Duodenal mucosa (tissue), 2 donors: Measurements from ENCODE around the gene ATP2B2.

ENCODE experiments used
- H3K27ac ChIP-seq: one replicate; pipeline ENCODE4 v1.7.0; 2013; ENCODE audit warnings: low read depth, low read length
- H3K27me3 ChIP-seq, 2 donors: one replicate each; pipeline ENCODE4 v1.7.0; 2013; ENCODE audit warnings: low read length in 2 of 2, control low read depth in 1 of 2; ENCODE audit not compliant: insufficient read depth in 2 of 2, control insufficient read depth in 1 of 2
- H3K36me3 ChIP-seq, 2 donors: one replicate each; pipeline ENCODE4 v1.7.0; 2013; ENCODE audit warnings: low read length in 2 of 2, control low read depth in 1 of 2; ENCODE audit not compliant: insufficient read depth in 2 of 2, control insufficient read depth in 1 of 2
- H3K4me1 ChIP-seq, 2 donors: one replicate each; pipeline ENCODE4 v1.7.0; 2013; ENCODE audit warnings: low read length in 2 of 2, control low read depth in 1 of 2; ENCODE audit not compliant: insufficient read depth in 2 of 2, control insufficient read depth in 1 of 2
- H3K4me3 ChIP-seq, 2 donors: one replicate each; pipeline ENCODE4 v1.7.0; 2013; ENCODE audit warnings: low read length in 2 of 2, low read depth in 1 of 2
- H3K9ac ChIP-seq, 2 donors: one replicate each; pipeline ENCODE4 v1.7.0; 2013; ENCODE audit warnings: low read length in 2 of 2, low read depth in 1 of 2
- H3K9me3 ChIP-seq, 2 donors: one replicate each; pipeline ENCODE4 v1.7.0; 2013; ENCODE audit warnings: low read length in 2 of 2, control low read depth in 1 of 2; ENCODE audit not compliant: control insufficient read depth in 1 of 2

Gene ATP2B2

DNA sequence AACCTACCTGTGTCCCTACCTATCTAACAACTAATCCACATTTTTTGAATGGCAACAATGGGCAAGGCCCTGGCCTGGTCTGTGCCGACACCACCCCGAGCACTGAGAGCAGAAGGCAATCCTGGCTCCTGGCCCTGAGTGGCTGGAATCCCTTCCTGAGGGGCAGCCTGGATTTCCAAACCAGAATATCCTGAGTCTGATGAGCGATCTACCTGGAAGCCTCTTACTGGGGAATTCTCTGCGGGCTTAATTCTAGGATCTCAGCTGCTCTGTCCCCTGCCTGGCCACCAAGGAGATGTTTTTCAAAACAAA, 22.1 kb downstream of the ATP2B2 start:
- no peak overlapping the region for H3K9ac ChIP-seq
- H3K27ac ChIP-seq, result no peak overlapping the region
- no peaks in the 10 kb centered on the region for H3K9me3 ChIP-seq
- no peak overlapping the region for H3K4me3 ChIP-seq
- H3K4me1 ChIP-seq, result no peaks in the 10 kb centered on the region
- H3K36me3 ChIP-seq, result no peaks in the 10 kb centered on the region
- no peaks in the 10 kb centered on the region for H3K27me3 ChIP-seq

DNA sequence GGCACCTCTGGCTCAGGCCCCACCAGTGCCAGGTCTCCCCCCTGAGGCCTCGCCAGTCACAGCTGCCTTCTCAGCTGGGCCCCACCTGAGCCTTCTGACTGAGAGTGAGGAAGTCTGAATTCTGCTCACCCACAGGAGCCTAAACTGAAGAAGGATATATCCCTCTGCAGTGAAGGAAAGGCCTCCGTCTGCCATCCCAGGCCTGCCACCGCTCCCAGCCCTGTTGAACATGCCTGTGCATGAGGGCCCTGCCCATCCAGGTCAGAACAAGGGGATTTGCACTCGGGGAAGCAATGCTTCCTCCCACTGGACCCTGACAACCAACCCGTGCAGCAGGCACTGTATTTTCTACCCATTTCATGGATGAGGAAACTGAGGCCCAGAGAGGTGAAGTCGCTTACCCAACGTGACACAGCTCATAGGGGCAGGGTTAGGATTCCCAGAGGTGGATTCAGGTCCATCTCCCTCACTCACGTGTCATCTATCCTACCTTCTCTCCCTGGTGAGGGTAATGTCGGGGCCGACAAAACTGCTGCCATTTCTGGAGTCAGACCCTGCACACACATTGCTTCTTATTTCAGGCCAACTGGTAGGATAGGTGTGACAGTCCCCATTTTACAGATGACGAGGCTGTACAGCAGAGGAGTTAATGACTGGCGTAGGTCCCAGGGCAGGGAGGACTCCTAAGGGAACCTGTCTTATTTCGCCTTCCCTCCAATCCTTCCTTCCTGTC, 22.6 kb downstream of the ATP2B2 start:
- Histone ChIP-seq H3K4me3 (no peak overlapping the region), H3K4me1 (no peaks in the 10 kb centered on the region), H3K9ac (no peak overlapping the region), H3K27me3 (no peaks in the 10 kb centered on the region), H3K36me3 (no peaks in the 10 kb centered on the region), H3K27ac (no peak overlapping the region), H3K9me3 (no peaks in the 10 kb centered on the region)

DNA sequence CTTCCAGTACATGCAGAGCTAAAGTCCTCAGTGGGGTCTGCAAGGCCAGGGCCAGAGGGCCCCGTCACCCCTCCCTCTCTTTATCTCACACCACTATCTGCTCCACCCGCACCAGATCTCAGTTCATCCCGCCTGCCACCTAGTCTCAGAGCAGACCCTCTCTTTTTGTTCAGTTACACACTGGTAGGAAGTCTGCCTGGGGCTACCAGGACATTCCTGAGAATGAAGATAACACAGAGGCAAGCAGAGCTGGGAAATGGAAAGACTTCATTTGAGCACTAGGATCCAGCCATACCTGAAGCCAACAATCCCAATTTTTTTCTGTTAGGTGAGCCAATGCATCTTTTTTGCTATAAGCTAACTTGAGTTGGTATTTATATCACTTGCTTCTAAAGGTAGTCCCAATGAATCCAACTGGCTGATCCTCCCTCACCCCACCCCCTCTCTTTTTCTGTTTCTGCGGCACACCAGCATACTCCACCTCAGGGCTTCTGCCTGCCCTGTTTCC, 24.5 kb downstream of the ATP2B2 start:
- no peaks in the 10 kb centered on the region for H3K4me1 ChIP-seq
- no peak overlapping the region for H3K4me3 ChIP-seq
- H3K9me3 ChIP-seq, result no peaks in the 10 kb centered on the region
- no peaks in the 10 kb centered on the region for H3K27me3 ChIP-seq
- H3K36me3 ChIP-seq, result no peaks in the 10 kb centered on the region
- H3K27ac ChIP-seq, result no peak overlapping the region
- no peak overlapping the region for H3K9ac ChIP-seq

DNA sequence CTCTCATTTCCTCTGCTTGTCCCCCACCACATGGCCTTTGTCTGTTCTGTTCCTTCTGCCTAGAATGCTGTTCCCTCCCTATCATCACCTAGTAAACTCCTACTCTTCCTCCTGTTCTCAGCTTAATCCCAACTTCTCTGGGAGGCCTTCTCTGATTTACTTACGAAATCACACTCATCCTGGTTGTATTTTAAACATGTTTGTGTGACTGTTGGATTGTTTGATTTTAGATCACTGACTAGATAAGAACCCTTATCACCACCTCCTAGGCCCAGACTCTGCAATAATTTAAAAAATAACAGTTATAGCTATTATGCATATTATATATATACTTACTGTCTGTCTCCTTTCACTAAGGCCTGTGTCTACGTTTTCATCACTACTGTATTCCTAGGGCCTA, 26.1 kb downstream of the ATP2B2 start:
- Histone ChIP-seq H3K4me1 (no peaks in the 10 kb centered on the region), H3K9me3 (no peaks in the 10 kb centered on the region), H3K9ac (no peak overlapping the region), H3K27me3 (no peaks in the 10 kb centered on the region), H3K4me3 (no peak overlapping the region), H3K27ac (no peak overlapping the region), H3K36me3 (no peaks in the 10 kb centered on the region)

DNA sequence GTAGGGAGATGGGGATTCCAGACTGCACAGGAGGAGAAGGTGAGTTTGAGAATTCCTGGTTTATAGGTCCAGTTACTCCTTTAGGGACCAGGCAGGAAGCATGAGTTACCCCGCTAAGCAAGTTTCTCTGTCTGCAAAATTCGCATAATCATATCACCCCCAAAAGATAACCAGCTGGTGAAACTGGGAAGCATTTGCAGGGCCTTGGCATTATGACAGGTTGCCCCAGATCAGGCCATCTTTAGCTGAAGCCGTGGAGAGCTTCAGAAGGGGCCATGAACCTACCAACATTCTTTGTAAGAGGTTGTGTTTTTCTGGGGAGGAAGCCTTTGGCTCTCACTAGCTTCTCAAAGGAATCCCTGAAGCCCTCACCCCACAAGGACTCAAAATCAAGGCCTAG, 29.4 kb downstream of the ATP2B2 start:
- no peaks in the 10 kb centered on the region for H3K36me3 ChIP-seq
- H3K4me1 ChIP-seq, result no peaks in the 10 kb centered on the region
- H3K9me3 ChIP-seq, result no peaks in the 10 kb centered on the region
- no peak overlapping the region for H3K27ac ChIP-seq
- no peak overlapping the region for H3K4me3 ChIP-seq
- H3K9ac ChIP-seq, result no peak overlapping the region
- peaks cover 3 to 6% of the 10 kb centered on the region in 2 donors for H3K27me3 ChIP-seq

DNA sequence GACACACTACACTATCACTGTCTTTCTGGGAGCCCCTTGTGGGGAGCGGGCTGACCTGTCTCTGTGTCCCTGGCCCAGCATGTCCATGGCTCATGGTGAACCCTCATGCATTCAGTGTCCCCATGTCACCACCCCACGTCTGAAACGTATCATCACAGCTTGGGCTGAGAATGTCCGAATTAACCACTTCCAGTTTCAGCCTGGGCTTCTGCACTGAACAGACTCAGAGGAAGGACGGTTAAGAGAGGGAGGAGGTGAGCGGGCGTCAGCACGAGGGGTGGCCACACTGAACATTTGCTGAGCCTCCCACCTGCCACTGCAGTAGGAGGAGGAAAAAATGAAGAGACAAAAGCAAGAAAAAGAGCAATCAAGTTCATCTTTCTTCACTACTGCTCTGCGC, 30.5 kb downstream of the ATP2B2 start:
- Histone ChIP-seq H3K9ac (no peak overlapping the region), H3K4me3 (no peak overlapping the region), H3K27me3 (peaks cover 6 to 9% of the 10 kb centered on the region in 2 donors), H3K36me3 (no peaks in the 10 kb centered on the region), H3K4me1 (no peaks in the 10 kb centered on the region), H3K27ac (no peak overlapping the region), H3K9me3 (no peaks in the 10 kb centered on the region)

DNA sequence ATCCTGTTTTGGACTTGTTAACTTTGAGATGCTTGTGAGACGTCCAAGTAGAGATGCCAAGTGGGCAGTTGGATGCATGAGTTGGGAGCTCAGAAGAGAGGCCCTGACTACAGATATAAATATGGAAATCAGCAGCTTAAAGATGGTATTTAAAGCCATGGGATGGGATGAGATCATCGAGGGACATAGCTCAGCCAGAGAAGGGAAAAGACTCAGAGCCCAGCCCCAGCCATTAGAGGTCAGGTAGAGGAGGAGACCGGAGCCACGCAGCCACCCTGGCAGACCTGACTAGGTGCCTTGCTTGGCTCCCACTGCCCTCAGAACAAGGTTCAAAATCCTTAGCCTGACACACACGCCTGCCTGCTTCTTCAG, 31.1 kb downstream of the ATP2B2 start:
- H3K27me3 ChIP-seq, result peaks cover 9 to 11% of the 10 kb centered on the region in 2 donors

DNA sequence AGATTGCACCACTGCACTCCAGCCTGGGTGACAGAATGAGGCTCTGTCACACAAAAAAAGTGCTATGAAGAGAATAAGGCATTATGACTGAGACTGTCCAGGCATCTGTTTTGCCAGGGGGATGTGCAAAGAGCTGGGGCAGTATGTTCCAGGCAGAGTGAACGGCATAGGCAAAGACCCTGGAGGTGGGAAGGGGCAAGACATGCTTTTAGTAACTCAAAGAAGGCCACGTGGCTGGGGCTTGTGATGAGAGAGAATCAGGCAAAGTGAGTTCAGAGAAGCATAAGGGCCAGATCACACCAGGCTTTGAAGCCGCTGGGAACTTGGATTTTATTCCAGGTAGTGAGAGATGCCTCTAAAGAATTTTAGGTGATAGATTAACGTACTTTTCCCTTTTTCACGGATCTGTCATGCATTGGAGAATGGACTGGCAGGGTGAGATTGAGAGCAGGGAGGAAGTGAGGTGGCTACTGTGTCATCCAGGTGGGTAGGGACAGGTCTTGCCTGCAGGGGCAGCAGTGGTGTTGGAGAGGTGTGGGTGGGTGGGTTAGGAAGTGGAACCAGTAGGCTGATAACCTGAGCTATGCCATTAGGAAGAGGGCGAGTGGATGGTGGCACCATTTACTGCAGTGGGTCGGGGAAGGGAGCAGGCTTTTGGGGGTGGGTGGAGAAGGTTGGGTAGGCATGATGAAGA, 31.7 kb downstream of the ATP2B2 start:
- Histone ChIP-seq H3K9ac (no peak overlapping the region), H3K27ac (no peak overlapping the region), H3K4me3 (no peak overlapping the region), H3K9me3 (no peaks in the 10 kb centered on the region), H3K36me3 (no peaks in the 10 kb centered on the region), H3K27me3 (peaks cover 9 to 14% of the 10 kb centered on the region in 2 donors), H3K4me1 (no peaks in the 10 kb centered on the region)

More for the DNA sequence above, 31.1 kb downstream of the ATP2B2 start:
- Histone ChIP-seq H3K27ac (no peak overlapping the region), H3K36me3 (no peaks in the 10 kb centered on the region), H3K9me3 (no peaks in the 10 kb centered on the region), H3K4me1 (no peaks in the 10 kb centered on the region), H3K9ac (no peak overlapping the region), H3K4me3 (no peak overlapping the region)

DNA sequence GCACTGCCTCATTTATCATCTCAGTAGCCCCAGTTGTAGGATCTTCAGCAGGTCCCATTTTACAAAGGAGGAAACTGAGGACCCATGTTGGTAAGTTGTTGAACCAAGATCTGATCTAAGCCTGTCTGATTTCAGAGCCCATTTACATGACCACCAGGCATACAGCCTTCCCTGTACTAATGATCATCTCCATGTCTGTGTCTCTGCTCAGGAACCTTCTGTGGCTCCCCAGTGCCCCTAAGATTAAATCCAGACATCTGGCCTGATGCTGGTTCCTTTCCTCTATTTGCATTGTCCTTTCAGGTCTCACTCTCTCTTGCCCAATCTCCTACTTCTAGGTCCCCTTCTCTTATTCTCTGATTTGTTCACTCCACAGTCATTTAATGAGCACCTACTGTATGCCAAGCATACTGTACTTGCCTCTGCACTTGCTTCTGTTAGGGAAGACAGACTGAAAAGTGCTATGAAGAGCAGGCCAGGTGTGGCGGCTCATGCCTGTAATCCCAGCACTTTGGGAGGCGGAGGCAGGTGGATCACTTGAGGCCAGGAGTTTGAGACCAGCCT, 32.4 kb downstream of the ATP2B2 start:
- Histone ChIP-seq H3K9me3 (no peaks in the 10 kb centered on the region), H3K36me3 (no peaks in the 10 kb centered on the region), H3K9ac (no peak overlapping the region), H3K27me3 (peaks cover 9 to 14% of the 10 kb centered on the region in 2 donors), H3K4me1 (no peaks in the 10 kb centered on the region), H3K4me3 (no peak overlapping the region), H3K27ac (no peak overlapping the region)

DNA sequence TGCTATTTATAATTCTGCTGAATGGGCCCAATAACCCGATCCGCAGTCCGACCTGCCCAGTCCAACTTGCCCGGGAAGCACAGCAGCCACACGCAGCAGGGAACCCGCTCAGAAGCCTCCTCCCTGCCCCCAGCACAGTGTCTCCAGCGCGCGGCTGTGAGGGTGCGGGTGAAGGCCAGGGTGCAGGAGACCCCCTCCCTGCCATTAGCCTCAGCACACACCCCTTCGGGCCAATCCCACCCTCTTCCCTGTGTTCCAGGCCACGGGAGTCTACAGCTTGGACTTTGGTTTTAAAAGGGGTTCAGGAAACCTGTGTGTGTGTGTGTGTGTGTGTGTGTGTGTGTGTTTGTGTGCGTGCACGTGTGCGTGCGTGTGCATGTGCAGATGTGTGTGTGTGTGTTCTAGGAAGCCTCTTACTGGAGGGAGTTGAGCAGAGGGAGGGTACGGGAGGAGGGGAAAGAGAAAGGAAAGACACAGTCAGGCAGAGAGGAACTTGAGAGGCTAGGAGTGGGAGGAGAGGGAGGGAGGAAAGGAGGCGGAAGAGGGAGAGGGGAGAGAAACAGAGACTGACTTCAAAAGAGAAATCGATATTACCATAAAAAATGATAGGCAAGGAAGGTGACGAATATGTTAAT, 34.2 kb downstream of the ATP2B2 start:
- H3K4me3 ChIP-seq, result no peak overlapping the region
- H3K36me3 ChIP-seq, result no peaks in the 10 kb centered on the region
- no peaks in the 10 kb centered on the region for H3K9me3 ChIP-seq
- no peak overlapping the region for H3K27ac ChIP-seq
- no peaks in the 10 kb centered on the region for H3K4me1 ChIP-seq
- no peak overlapping the region for H3K9ac ChIP-seq
- H3K27me3 ChIP-seq, result peaks cover 9 to 14% of the 10 kb centered on the region in 2 donors
